WTC11 (cell line): ENCODE measurements around the gene CCDC170. TPM values are rescaled to one million over a fixed set of nuclear protein-coding genes. Genes with fewer than 3 reads are reported as not detected.

ENCODE experiments used
- ATAC-seq: fragments of 200-7000 bp; cut with Tn5 transposase; 2 replicates; pipeline ENCODE4 v1.10.0; 2021; ENCODE audit warnings: mild to moderate bottlenecking, moderate library complexity
- CTCF ChIA-PET: fragments of 300-600 bp; sonication (Branson Sonifier 250); formaldehyde crosslinking; loops from one replicate; lab custom pipeline; 2021; ENCODE audit warnings: antibody characterized with exemption; lab: Charles Lee
- POLR2A ChIA-PET: fragments of 350-600 bp; sonication (Branson Sonifier 250); formaldehyde crosslinking; loops from one replicate; lab custom pipeline; 2021; ENCODE audit warnings: antibody characterized with exemption; lab: Charles Lee
- DNase-seq: peaks from one replicate; pipeline ENCODE4 v3.0.0; 2021; ENCODE audit warnings: low spot score
- H3K27ac Mint-ChIP-seq: 2 replicates; pipeline ENCODE4 v1.8.0; 2021; ENCODE audit warnings: mixed read lengths
- H3K27me3 Mint-ChIP-seq: 2 replicates; pipeline ENCODE4 v1.8.0; 2021; ENCODE audit warnings: low read depth, mild to moderate bottlenecking, moderate library complexity, mixed read lengths
- H3K36me3 Mint-ChIP-seq: 2 replicates; pipeline ENCODE4 v1.8.0; 2021; ENCODE audit warnings: mixed read lengths
- H3K4me1 Mint-ChIP-seq: 2 replicates; pipeline ENCODE4 v1.8.0; 2022; ENCODE audit warnings: mixed read lengths
- H3K4me3 Mint-ChIP-seq: 2 replicates; pipeline ENCODE4 v1.8.0; 2021; ENCODE audit warnings: mild to moderate bottlenecking, moderate library complexity, mixed read lengths
- H3K9me3 Mint-ChIP-seq: 2 replicates; pipeline ENCODE4 v1.8.0; 2021; ENCODE audit warnings: mixed read lengths
- CDX4 ChIP-seq: fragments of 250-450 bp; sonication (Bioruptor Pico); IDR thresholded peaks from 2 replicates; pipeline ENCODE4 v1.9.0; 2021; ENCODE audit warnings: moderate library complexity, mild to moderate bottlenecking, inconsistent platforms, borderline replicate concordance
- E2F4 ChIP-seq: sonication (generic); formaldehyde crosslinking; IDR thresholded peaks from 2 replicates; pipeline ENCODE4 v1.8.1; 2022; ENCODE audit warnings: low read depth, mild to moderate bottlenecking, moderate library complexity, missing genetic modification reagents, borderline replicate concordance
- ELF4 ChIP-seq: sonication (generic); formaldehyde crosslinking; IDR thresholded peaks from 2 replicates; pipeline ENCODE4 v1.8.1; 2022; ENCODE audit warnings: low read depth, mild to moderate bottlenecking, moderate library complexity, missing genetic modification reagents
- ESRRA ChIP-seq: sonication (generic); formaldehyde crosslinking; IDR thresholded peaks from 2 replicates; pipeline ENCODE4 v1.8.1; 2022; ENCODE audit warnings: mild to moderate bottlenecking, missing genetic modification reagents, borderline replicate concordance
- FOXK1 ChIP-seq: sonication (generic); formaldehyde crosslinking; IDR thresholded peaks from 2 replicates; pipeline ENCODE4 v1.8.0; 2022; ENCODE audit warnings: mild to moderate bottlenecking, moderate library complexity, missing genetic modification reagents
- GTF2I ChIP-seq: fragments of 250-450 bp; sonication (Bioruptor Pico); conservative IDR thresholded peaks from 2 replicates; pipeline ENCODE4 v1.4.0; 2021; ENCODE audit warnings: mild to moderate bottlenecking
- HMGXB4 ChIP-seq: sonication (generic); formaldehyde crosslinking; IDR thresholded peaks from 2 replicates; pipeline ENCODE4 v1.8.1; 2023; ENCODE audit warnings: mild to moderate bottlenecking, moderate library complexity, missing genetic modification reagents
- MYBL2 ChIP-seq: sonication (generic); formaldehyde crosslinking; IDR thresholded peaks from 2 replicates; pipeline ENCODE4 v1.8.1; 2023; ENCODE audit warnings: mild to moderate bottlenecking, moderate library complexity, missing genetic modification reagents
- PRDM15 ChIP-seq: sonication (generic); formaldehyde crosslinking; IDR thresholded peaks from 2 replicates; pipeline ENCODE4 v1.8.0; 2022; ENCODE audit warnings: missing genetic modification reagents
- RORB ChIP-seq: fragments of 250-450 bp; sonication (Bioruptor Pico); IDR thresholded peaks from 2 replicates; pipeline ENCODE4 v1.9.0; 2021; ENCODE audit warnings: mild to moderate bottlenecking
- ZBTB21 ChIP-seq: sonication (generic); formaldehyde crosslinking; IDR thresholded peaks from 2 replicates; pipeline ENCODE4 v1.8.1; 2023; ENCODE audit warnings: mild to moderate bottlenecking, missing genetic modification reagents, borderline replicate concordance
- ZNF219 ChIP-seq: sonication (generic); formaldehyde crosslinking; IDR thresholded peaks from 2 replicates; pipeline ENCODE4 v1.8.0; 2023; ENCODE audit warnings: missing genetic modification reagents, mild to moderate bottlenecking, borderline replicate concordance
- ZNF263 ChIP-seq: sonication (generic); formaldehyde crosslinking; IDR thresholded peaks from 2 replicates; pipeline ENCODE4 v1.8.1; 2022; ENCODE audit warnings: low read depth, mild to moderate bottlenecking, moderate library complexity, missing genetic modification reagents
- ZNF396 ChIP-seq: fragments of 250-450 bp; sonication (Bioruptor Pico); IDR thresholded peaks from 2 replicates; pipeline ENCODE4 v1.8.0; 2021; ENCODE audit warnings: mild to moderate bottlenecking, moderate library complexity, borderline replicate concordance
- ZNF671 ChIP-seq: fragments of 250-450 bp; sonication (Bioruptor Pico); IDR thresholded peaks from 2 replicates; pipeline ENCODE4 v1.8.0; 2021; ENCODE audit warnings: mild to moderate bottlenecking
- total RNA-seq: library from RNA; stranded (reverse); gene quantifications from 3 replicates; pipeline ENCODE4 v1.2.3, GENCODE V29; 2021
- TF ChIP-seq, protein P1 (sequence below): sonication (generic); formaldehyde crosslinking; IDR thresholded peaks from 2 replicates; pipeline ENCODE4 v1.8.0; 2022; ENCODE audit warnings: mild to moderate bottlenecking, missing genetic modification reagents
- TF ChIP-seq, protein P2 (sequence below): sonication (generic); formaldehyde crosslinking; IDR thresholded peaks from 2 replicates; pipeline ENCODE4 v1.8.0; 2022; ENCODE audit warnings: mild to moderate bottlenecking, missing genetic modification reagents
- TF ChIP-seq, protein P3 (sequence below): sonication (generic); formaldehyde crosslinking; IDR thresholded peaks from 2 replicates; pipeline ENCODE4 v1.8.1; 2022; ENCODE audit warnings: low read depth, missing genetic modification reagents, borderline replicate concordance
- TF ChIP-seq, protein P4 (sequence below): sonication (generic); formaldehyde crosslinking; IDR thresholded peaks from 2 replicates; pipeline ENCODE4 v1.8.0; 2023; ENCODE audit warnings: missing genetic modification reagents
- TF ChIP-seq, protein P5 (sequence below): fragments of 250-450 bp; sonication (Bioruptor Pico); IDR thresholded peaks from 2 replicates; pipeline ENCODE4 v2.1.2; 2022; ENCODE audit warnings: mild to moderate bottlenecking, moderate library complexity

The CCDC170 gene
- total RNA-seq, 1 experiment from 2014 or later: 0.26 TPM

- TF ChIP-seq, protein P1, sequence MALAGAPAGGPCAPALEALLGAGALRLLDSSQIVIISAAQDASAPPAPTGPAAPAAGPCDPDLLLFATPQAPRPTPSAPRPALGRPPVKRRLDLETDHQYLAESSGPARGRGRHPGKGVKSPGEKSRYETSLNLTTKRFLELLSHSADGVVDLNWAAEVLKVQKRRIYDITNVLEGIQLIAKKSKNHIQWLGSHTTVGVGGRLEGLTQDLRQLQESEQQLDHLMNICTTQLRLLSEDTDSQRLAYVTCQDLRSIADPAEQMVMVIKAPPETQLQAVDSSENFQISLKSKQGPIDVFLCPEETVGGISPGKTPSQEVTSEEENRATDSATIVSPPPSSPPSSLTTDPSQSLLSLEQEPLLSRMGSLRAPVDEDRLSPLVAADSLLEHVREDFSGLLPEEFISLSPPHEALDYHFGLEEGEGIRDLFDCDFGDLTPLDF (CRISPR knock-in tag): no peak
- TF ChIP-seq ESRRA (CRISPR knock-in tag) (no peak), MYBL2 (CRISPR knock-in tag) (no peak), E2F4 (CRISPR knock-in tag) (no peak), ZNF396 (CRISPR knock-in tag) (no peak), ELF4 (CRISPR knock-in tag) (no peak), ZBTB21 (CRISPR knock-in tag) (no peak), PRDM15 (CRISPR knock-in tag) (no peak), RORB (CRISPR knock-in tag) (no peak)
- TF ChIP-seq, protein P2, sequence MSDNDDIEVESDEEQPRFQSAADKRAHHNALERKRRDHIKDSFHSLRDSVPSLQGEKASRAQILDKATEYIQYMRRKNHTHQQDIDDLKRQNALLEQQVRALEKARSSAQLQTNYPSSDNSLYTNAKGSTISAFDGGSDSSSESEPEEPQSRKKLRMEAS (CRISPR knock-in tag): no peak
- TF ChIP-seq, all 79 proteins: peak for 0
Measured at GRCh38 chr6:151539506-151540268, 45.9 kb downstream of the CCDC170 start (continued).

DNA sequence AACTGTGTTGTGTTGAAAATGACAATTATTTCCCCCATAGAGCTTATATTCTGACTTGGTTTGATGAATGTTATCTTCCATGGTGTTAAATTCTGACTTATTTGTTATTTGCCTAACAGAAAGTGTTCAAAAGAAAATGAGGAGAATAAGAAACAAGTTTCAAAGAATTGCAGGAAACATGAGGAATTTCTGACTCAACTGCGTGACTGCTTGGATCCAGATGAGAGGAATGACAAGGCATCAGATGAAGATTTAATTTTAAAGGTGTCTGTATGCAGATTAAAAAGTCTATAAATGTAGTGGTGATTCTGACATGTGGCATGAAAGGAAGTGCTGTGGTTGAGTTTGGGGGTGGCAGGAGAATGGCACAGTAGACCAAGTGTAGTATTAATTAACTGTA is 50.6 kb downstream of the CCDC170 start:
- POLR2A ChIA-PET: no interaction called here
- Mint-ChIP-seq H3K9me3 (peaks cover 25% of the 10 kb centered on the region), H3K4me1 (no peaks in the 10 kb centered on the region), H3K27me3 (no peaks in the 10 kb centered on the region), H3K27ac (no peak overlapping the region), H3K36me3 (peaks cover 17% of the 10 kb centered on the region), H3K4me3 (no peak overlapping the region)
- CTCF ChIA-PET: no interaction called here
- DNase-seq (no peak), ATAC-seq (no peak)
- TF ChIP-seq, protein P3, sequence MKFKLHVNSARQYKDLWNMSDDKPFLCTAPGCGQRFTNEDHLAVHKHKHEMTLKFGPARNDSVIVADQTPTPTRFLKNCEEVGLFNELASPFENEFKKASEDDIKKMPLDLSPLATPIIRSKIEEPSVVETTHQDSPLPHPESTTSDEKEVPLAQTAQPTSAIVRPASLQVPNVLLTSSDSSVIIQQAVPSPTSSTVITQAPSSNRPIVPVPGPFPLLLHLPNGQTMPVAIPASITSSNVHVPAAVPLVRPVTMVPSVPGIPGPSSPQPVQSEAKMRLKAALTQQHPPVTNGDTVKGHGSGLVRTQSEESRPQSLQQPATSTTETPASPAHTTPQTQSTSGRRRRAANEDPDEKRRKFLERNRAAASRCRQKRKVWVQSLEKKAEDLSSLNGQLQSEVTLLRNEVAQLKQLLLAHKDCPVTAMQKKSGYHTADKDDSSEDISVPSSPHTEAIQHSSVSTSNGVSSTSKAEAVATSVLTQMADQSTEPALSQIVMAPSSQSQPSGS: no peak
- TF ChIP-seq ESRRA (CRISPR knock-in tag): no peak
- TF ChIP-seq HMGXB4 (CRISPR knock-in tag): no peak
- TF ChIP-seq, protein P4, sequence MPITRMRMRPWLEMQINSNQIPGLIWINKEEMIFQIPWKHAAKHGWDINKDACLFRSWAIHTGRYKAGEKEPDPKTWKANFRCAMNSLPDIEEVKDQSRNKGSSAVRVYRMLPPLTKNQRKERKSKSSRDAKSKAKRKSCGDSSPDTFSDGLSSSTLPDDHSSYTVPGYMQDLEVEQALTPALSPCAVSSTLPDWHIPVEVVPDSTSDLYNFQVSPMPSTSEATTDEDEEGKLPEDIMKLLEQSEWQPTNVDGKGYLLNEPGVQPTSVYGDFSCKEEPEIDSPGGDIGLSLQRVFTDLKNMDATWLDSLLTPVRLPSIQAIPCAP (CRISPR knock-in tag): no peak
- TF ChIP-seq FOXK1 (CRISPR knock-in tag): no peak
- no peak for TF ChIP-seq ZNF396 (CRISPR knock-in tag)
- TF ChIP-seq GTF2I (CRISPR knock-in tag): no peak
- TF ChIP-seq ZNF671 (CRISPR knock-in tag): no peak
- no peak for TF ChIP-seq CDX4 (CRISPR knock-in tag)
- TF ChIP-seq, protein P5, sequence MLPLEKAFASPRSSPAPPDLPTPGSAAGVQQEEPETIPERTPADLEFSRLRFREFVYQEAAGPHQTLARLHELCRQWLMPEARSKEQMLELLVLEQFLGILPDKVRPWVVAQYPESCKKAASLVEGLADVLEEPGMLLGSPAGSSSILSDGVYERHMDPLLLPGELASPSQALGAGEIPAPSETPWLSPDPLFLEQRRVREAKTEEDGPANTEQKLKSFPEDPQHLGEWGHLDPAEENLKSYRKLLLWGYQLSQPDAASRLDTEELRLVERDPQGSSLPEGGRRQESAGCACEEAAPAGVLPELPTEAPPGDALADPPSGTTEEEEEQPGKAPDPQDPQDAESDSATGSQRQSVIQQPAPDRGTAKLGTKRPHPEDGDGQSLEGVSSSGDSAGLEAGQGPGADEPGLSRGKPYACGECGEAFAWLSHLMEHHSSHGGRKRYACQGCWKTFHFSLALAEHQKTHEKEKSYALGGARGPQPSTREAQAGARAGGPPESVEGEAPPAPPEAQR (CRISPR knock-in tag): no peak
- no peak for TF ChIP-seq ZNF219
- no peak for TF ChIP-seq ZNF263 (CRISPR knock-in tag)
- no peak for TF ChIP-seq ELF4 (CRISPR knock-in tag)
